SU-DHL-6 (cell line): Measurements from ENCODE around the gene SLC25A12.

Experiments used
- CTCF ChIP-seq: fragments of 200-600 bp; sonication (generic); IDR thresholded peaks from one replicate; pipeline ENCODE4 v1.5.1; 2017; ENCODE audit warnings: antibody characterized with exemption, mild to moderate bottlenecking, low read length, moderate library complexity; ENCODE audit not compliant: insufficient read depth, poor library complexity, severe bottlenecking
- EZH2phosphoT487 ChIP-seq: fragments of 200-600 bp; sonication (generic), shearing (Covaris generic); conservative IDR thresholded peaks from 2 replicates; pipeline ENCODE4 v1.6.1; 2018; ENCODE audit warnings: mild to moderate bottlenecking, antibody characterized with exemption, low read length, moderate library complexity, mixed read lengths

DNA sequence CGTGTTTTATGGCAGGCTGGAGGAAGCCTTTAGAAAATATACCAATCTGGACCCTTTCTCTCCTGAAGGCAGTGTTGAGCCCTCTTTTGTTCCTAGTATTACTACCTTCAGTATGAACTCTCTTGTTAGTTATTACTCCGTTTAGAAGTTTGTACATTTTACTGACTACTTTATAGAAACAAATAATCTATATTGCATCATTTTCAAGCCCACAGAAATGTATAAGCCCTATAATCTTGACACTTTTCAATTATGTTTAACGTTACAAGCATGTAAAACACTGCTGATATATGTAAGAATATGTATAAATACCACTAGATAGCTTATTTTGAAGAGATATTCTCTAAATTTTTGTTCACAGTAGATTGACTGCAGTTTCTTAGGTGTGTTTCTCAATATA is 64.0 kb downstream of the SLC25A12 start:
- TF ChIP-seq CTCF (no peak), EZH2phosphoT487 (no peak)
